Measurements from ENCODE around the gene MRPS11.
A peak's percentile ranks its signal among the peaks of the same experiment; 100 is the strongest.
"Not testable (repeated sequence)": the region's sequence is repeated elsewhere in the genome, so short reads cannot be mapped to it uniquely, and the experiment has no call there.

MRPS11 gene

DNA sequence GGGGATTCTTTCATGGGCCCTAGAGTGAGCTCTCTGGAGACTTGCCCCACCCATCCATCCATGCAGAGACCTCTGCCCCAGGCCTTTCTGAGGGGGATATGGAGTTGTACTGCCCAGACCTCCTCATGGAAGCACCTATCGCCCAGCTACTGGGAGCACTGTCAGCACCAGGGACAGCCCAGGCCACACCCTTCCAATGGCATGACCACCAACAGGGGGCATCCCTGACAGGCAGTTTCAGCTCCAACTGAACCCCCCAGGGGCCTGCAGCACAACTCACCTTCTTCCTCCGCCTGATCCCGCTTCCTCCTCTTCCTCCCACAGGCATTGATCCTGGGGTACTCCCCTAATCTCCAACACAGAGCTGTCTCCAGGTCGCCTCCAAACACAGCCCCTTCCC, 21.8 kb downstream of the MRPS11 start:
- no peak for DNase-seq (ENCODE audit: low read depth in 2 of 2)

GRCh38 chr15:88490036-88490435, 22.5 kb downstream of the MRPS11 start:
- no peak for DNase-seq (ENCODE audit: low read depth in 2 of 2)

DNA sequence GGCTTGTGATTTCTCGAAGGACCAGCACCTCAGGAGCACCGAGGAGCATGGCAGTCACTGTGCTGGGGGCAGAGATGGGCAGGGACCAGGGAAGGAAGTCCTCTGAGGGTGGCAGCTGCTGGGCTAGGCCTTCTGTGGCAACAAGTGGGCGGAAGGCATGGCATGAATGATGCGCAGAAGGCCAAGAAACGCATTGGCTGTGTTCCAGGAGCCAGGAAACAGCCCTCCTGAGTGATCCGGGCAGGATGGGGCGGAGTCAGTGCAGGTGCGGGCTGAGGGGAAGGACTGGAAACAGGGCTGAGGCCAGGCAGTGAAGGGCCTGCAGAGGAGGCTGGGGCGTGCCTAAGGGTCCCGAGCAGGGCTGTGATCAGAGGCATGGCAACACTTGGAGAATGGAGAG, 23.6 kb downstream of the MRPS11 start:
- no peak for DNase-seq (ENCODE audit: low read depth in 2 of 2)

- DNase-seq (ENCODE audit: low read depth in 2 of 2), result no peak
These were observed 26.3 kb downstream of the MRPS11 start for GRCh38 chr15:88493844-88494243.

DNA sequence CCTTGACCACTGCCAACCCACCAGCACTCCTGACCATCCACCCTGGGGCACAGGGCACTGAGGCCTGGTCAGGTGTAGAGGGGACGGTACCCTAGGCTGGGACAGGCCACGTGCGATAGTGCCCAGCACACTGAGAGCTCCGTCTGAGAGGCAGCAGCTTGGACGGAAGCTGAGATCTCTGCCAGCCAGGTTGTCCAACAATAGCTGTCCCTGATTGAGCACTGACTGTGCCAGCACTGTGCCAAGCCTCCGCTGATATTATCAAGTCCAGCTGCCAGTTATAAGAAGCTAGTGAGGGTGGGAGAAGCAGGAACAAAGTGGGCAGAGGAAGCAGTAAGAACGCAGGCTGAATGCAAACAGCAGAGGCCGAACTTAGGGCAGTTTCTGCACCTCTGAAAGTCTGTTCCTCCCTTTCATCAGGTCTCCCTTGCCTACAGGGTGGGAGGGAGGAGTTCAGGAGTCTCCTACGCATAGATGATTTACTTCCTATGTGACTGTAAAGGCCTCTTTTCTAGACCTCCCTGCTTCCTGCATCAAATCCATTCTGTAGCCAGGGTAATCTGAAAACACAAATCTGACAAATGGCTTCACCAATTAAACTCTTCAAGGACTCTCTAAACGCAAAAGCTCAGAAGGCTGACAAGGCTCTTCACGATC, 29.7 kb downstream of the MRPS11 start:
- DNase-seq (ENCODE audit: low read depth in 2 of 2), result no peak

GRCh38 chr15:88498996-88499395, 31.5 kb downstream of the MRPS11 start:
- no peak for DNase-seq (ENCODE audit: low read depth in 2 of 2)

- DNase-seq (ENCODE audit: low read depth in 2 of 2), result no peak
These were observed 36.9 kb downstream of the MRPS11 start for GRCh38 chr15:88504445-88504844.

GRCh38 chr15:88505721-88506120, 38.2 kb downstream of the MRPS11 start:
- DNase-seq (ENCODE audit: low read depth in 2 of 2), result no peak

DNA sequence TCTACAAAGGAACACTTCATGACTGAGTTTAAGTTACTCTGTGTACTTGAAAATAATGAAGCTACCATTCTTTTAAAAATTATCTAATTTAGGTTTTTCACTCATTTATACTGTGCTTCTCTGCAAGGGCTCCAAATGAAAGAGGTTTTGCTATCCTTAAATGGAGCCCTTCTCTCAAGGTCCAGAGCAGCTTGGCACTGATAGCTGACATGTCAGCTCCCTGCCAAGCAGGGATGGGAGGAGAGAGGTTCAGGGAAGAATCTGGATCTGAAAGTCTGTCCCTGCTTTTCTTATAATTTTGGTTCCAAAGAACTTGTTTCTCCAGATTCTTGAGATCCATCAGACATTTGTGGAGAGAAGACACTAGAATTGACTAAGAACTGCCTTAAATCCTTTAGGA, 39.1 kb downstream of the MRPS11 start:
- DNase-seq (ENCODE audit: low read depth in 2 of 2), result no peak

GRCh38 chr15:88509321-88509720, 41.8 kb downstream of the MRPS11 start:
- DNase-seq (ENCODE audit: low read depth in 2 of 2), result no peak

DNA sequence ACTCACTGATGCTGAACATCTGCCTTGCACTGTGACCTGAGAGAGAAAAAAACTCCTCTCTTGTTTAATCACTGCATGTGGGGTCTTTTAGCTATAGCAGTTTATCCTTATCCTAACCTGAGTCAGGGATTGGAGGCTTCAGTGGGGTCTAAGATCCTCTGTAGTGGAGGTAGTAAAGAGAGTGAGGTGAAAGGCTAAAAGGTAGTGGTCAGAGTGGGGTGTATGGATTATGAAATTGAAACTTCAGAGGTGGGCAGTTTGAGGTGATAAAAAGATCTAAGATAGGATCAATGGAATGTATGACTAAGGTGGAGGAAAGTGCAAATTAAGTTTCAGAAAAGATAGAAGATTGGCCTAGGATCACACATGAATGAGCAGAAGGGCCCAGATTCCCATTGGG, 42.5 kb downstream of the MRPS11 start:
- no peak for DNase-seq (ENCODE audit: low read depth in 2 of 2)

DNA sequence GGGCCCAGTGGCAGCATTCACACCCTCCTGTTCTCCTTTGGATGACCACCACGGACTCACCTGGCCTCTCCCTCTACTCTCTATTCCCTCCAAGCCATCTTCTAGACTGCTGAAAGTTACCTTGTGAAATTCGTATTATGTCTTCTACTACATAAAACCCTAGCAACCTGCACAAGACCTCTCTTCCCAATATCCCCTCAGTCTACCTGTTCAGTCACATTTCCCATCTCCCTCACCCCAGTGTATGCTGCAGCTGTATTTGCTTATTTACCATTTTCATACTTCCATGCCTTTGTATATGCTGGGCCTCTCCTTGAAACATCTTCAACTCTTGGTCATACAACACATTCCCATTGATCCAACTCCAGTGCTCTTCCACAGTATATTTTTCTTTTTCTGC, 43.7 kb downstream of the MRPS11 start:
- no peak for DNase-seq (ENCODE audit: low read depth in 2 of 2)

DNA sequence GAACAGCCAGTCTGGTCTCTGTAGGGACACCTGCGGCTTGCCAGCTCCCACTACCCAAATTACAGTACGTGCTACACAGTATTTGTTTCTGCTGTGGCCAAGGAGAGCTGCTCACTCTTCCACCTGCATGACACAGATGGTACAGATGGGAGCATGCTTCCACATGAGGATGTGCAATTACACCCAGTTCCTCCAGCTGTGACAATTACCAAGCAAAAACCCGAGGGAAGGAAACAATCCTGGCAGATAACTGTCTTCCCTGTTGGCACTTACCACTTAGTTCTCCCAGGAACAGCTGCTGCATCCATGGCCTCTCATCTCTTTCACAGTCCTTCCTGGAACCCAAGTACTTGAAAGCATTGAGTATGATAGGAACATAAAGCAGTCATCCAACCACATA, 44.6 kb downstream of the MRPS11 start:
- no peak for DNase-seq (ENCODE audit: low read depth in 2 of 2)

DNA sequence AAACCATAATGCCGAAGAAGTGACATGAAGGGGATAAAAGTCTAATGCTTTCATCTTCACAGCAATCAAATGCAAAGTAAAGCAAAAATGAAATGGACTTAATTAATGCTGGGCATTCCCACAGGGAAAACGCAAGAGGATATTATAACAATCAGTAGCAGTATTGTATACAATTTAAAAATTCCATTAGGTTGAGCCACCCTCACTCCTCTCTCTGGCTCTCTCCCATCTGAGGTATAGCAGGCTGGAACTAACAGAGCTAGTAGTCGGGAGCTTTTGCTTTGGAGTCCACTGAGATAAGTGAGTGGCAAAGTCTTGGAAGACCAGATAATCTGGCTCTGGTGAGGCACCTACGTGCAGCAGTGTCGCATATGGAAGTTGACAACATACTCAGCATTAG, 45.1 kb downstream of the MRPS11 start:
- DNase-seq (ENCODE audit: low read depth in 2 of 2), result peak; percentile 22 to 26

DNA sequence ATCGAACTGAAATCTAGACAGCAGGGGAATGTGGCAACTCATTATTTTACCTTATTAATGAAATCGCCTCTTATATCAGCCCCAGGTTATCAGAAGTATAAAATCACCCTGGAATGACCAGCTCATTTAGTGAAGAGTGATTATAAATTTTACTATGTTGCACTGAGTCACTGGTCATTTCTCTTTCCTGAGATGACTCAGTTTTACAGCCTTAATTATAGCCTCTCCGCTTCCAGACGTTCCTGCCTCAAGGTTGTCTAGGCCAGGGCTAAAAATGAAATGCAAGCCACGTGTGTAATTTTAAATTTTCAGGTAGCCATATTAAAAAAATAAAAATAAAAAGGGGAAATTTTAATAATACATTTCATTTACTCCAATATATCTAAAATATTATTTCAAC, 45.7 kb downstream of the MRPS11 start:
- peak; percentile 9 to 18 for DNase-seq (ENCODE audit: low read depth in 2 of 2)

GRCh38 chr15:88518903-88519302, 51.4 kb downstream of the MRPS11 start:
- no peak for DNase-seq (ENCODE audit: low read depth in 2 of 2)

- DNase-seq (ENCODE audit: low read depth in 2 of 2), result not testable (repeated sequence)
These were observed 56.6 kb downstream of the MRPS11 start for GRCh38 chr15:88524094-88524493.

GRCh38 chr15:88525418-88525817, 57.9 kb downstream of the MRPS11 start:
- DNase-seq (ENCODE audit: low read depth in 2 of 2), result no peak

DNA sequence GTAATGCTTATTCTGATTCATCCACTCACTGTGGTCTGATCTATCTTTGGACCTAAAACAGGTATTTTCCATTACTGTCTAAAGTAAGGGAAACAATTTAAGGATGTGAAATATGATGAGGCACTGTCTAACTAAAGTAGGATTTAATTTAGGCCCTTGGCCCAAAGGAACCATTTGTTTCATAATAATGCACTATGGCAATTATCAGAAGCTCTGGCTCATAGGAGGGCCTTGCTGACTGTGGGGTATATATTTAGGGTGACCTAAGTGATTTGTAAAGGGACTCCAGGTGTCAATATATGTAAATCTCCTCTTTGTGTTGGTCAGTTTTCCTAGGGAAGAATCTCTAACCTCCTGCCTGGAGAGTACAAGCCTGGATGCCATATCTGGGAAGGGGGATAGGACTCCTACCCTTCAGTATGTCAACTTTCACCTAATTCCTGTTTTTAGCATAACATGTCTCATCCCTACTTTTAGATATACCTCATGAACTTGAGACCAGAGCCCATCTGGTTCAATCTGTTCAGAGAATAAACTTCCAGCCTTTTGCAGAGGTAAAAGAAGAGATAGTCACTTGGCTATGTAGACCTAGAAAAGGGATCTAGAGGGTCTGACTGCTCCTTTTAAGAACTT, 58.9 kb downstream of the MRPS11 start:
- no peak for DNase-seq (ENCODE audit: low read depth in 2 of 2)

DNA sequence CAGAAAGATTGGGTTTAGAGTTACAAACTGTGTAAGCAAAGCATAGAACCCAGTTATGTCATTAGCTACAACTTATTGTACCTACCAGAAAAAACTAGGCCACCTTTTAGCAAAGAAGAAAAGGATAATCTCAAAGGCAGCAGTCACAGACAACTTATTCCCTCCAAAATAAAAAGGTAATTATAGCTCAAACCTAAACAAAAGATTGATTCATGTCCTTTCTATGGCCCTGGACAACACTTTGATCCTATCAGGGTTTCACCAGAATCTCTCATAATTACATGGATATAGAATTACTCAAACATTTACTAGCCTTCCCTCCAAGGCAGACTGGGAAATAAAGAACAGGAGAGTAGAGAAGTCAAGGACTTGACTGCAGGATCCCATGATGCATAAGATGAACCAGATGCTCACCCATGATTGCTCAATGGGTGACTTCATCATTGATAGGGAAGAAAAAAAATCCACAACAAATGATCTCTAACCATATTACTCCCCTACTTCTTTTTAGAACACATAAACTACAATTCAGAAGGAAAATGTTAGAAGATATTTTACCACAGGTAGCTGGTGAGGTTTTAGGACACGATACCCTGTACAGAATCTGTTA, 61.6 kb downstream of the MRPS11 start:
- DNase-seq (ENCODE audit: low read depth in 2 of 2), result no peak
